Activated T-cell treated with anti-CD3 and anti-CD28 coated beads for 4 hours (primary cell): Measurements from ENCODE around the gene TSPAN17.

Experiments used
- DNase-seq: peaks from one replicate; pipeline ENCODE4 v3.0.0-alpha.2; 2020

Gene TSPAN17

DNA sequence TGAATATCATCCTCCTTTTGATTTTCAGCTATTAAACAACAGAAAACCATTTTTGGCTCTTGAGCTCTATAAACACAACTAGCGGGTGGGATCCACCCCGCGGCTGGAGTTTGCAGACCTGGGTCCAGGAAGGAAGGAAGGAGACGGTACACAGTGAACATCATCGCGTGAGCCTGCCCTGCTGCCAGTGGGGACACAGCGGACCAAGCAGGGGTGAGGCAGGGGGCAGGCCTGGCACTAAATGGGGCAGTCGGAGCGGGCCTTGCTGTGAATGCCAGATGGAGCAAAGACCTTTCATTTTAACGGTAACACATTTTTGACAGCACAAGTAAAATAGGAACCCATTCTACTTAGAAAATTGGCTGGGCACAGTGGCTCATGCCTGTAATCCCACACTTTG, 14.4 kb downstream of the TSPAN17 start:
- no peak for DNase-seq

DNA sequence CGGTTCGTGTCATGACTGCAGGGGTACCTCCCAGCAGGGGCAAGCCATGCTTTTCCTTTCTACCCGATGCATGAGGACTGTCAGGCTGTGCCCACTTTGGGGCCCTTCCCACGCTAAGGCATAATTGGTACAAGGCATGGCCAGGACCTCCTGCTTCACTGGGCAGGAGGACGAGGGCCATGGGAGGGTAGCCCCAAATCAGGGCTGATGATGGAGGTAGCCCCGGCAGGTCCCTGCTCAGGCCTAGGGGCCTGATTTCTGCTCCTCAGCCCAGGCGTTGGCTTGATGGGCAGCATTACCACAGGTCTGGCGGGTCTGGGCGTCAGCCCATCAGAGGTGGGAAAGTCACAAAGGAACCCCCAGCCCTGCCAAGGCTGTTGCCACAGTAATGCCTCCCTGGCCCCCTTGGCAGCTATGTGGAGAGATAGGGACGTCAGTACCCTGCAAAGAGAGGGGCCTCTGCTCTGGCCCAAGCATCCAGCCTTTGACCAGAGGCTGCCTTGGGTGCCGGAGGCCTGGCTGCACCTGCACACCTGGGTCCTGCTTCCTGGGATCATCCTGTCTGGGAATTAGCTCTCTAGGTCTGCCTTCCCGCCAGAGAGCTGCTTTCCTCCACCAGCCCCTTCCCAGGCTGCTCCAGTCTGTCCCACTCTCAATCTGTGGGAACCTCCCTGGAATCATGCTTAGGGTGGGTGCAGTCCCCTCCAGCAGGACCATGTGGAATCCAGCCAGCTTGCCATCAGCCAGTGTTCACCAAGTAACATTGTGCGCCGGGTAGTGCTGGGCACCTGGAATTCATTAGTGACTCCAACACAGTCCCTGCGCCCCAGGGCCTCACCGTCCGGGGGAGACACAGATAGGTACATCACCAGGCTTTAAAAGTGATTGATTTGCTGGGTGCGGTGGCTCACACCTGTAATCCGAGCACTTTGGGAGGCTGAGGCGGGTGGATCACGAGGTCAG, 15.4 kb downstream of the TSPAN17 start:
- DNase-seq, result no peak

DNA sequence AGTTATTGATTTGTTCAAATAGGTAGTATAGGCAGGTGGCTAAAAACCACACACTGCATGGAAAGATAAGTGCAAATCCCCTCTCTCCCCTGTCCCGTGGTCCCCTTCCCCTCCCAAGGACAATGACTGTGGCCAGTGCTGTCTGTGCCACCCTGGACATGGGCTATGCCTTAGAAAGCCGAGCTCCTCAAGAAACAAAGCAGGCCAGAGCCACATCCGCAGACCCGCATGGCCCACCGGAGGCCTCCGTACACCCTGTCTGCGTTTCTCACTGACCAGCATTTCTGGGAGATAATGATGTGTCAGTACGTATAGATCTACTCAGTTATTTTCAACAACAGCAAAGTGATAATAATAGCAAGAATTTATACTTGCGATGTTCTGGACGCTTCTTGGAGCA, 16.3 kb downstream of the TSPAN17 start:
- DNase-seq, result no peak

GRCh38 chr5:176664479-176664878, 17.2 kb downstream of the TSPAN17 start:
- no peak for DNase-seq

DNA sequence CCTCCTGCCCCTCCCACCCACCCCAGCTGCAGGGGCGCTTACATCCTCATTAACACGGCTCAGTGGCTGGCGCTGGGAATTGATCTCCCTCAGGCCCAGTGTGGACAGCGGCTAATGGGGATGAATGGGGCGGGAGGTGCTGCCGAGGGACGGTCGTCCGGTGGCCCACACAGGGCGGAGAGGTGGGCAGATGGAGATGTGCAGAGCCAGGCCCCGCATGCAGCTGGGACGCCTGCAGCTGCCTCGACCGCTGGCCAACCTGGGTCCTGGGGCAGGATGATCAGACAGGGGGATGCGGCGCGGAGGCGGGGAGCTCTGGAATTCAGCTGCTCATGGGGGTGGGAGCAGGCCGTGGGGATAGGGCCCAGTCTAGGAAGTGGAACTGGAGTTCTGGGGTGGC, 17.6 kb downstream of the TSPAN17 start:
- no peak for DNase-seq

DNA sequence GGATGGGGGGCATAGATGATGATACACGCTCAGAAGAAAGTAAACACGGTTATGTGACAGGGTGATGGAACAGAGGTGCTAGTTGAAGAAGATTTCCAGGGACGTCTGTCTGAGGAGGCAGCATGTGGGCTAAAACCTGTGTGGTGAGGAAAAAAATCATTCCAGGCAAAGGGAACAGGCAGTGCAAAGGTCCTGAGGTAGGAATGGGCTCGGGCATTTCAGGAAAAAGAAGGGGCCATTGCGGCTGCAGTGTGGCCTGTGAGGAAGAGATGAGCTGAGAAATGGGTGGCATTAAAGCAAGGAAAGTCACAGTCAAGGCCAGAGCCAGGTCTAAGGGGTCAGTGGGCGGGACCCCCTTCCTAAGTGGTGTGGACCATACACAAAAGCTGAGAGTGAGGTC, 18.2 kb downstream of the TSPAN17 start:
- DNase-seq, result no peak

DNA sequence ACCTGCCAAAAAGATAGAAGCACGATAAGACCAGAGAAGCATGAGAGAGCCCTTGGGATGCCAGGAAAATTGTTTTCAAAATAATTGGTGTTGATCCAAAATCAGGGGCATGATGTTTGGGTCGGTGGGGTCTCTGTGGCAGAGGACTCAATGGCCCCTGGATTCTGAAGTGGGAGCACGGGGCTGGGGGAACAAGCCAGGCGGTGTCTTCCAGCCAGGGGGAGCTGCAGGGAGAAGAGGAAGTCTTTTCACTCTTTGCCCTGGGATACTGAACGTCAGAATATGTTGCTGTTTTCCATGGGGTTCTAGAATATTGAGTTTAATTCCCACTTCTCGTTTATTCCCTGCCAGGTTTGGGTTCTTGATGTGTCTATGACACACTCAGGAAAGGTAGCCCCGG, 20.4 kb downstream of the TSPAN17 start:
- no peak for DNase-seq

DNA sequence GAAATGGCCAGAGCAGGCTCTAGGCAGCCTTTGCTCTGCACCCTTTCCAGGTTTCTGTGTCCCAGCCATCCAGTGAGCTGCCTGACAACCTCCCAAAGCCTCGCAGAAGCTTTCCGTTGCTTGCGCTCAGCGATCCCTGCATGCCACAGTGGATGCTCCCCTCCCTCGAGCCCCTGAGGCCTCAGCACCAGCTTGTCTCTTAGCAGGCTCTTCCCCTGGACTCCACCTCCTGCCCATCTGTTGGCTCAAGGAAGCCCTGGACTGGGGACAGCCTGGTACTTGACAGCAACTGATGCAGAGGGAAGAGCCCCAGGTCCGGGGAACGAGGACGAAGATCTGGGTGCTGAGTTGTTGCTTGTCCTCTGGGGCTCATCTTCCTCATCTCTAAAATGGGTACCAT, 23.2 kb downstream of the TSPAN17 start:
- no peak for DNase-seq

DNA sequence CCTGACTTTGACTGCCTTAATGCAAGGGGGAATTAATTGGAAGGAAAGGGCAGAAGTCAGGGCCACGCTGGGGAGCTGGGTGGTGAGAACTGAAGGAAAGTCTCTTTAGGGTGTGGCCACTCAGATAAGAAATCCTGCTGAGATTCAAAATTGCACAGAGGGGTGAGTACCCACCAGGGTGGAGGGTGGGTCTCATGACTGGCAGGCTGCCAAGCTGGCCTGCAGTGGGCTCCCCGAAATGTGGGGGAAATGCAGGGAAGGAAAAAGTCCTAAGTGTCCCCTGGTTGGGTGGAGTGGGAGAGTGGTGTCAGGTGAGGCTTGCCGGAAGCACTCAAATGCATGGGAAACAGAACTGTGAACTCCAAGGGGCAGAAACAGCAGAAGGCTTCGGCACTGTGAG, 24.1 kb downstream of the TSPAN17 start:
- no peak for DNase-seq

DNA sequence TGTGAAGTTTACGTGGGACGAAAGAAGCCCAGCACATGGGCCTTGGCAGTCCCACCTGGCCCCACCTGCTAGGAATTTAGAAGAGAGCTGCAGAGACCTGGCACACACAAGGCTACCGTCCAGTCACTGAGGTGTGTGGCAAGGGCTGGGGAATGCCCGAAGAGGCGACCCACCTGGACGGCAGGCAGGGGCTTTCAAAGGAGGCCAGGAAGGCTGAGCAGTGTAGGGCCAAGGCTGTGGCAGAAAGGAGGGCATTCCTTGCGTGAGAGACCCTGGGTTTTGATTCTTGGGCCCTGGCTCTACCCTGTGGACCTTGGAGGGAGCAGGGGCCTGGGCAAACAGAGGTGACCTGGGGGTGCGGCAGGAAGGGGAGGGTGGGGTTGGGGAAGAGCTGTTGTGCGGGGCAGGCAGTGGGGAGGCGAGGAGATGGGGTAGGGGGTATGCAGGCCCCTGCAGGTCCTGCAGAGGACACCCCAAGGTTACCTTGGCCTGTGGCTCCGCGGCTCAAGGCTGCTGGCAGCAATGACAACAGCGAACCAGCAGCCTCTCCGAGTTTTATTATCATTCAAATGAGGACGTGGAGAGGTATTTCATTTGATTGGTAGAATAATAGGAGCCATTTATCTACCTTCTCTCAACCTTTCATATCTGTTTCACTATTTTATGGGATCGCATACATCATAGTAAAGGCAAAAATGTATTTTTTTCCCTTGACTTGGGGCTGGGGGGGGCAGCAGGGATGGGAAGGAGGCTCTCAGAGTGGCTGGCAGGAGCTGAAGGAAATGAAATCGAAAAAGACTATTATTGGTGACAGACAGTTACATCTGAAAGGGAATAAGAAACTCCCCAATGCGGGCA, 24.8 kb downstream of the TSPAN17 start:
- no peak for DNase-seq

DNA sequence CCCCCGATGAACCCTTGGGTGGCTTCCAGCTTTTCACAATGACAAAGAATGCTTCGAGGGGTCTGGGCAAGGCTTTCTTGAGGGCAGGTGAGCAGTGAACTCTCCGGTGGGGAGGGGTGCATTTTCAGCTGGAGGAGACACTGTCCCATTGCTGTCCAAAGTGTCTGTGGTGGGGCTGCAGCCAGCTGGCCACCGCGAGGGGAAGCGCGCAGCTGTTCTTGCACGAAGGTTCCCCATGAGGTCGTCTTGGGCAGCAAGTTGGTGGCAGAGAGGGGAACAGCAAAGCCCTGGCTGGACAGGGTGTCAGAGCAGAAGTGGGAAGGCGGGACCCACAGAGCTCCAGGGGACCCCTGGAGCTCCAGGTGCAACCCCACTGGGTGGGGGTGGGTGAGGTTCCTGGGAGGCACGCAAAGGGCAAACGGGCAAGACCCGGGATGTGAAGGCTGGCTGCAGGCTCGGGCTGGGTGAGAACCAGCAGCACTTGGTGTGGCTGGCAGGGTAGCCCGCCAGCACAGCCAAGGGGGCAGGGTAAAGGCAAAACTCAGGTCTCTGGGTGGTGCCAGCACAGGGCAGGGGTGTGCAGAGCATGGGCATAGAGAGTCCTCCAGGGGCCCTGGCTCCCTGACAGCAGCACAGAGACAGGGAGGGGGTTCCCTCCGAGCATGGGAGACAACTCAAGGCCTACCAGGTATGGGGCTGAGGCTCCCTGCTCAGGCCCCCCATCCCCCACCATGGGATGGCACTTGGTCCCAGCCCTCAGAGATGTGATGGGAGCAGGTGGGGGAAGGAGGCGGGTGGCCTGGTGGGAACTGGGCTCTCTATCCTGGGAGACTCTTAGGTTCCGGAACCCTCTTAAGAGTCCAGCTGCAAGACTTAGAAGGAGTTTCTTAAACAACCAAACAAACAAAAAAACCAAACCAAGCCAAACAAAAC, 26.6 kb downstream of the TSPAN17 start:
- DNase-seq, result no peak

- DNase-seq, result no peak
Observed at GRCh38 chr5:176674799-176675198, 27.5 kb downstream of the TSPAN17 start.

DNA sequence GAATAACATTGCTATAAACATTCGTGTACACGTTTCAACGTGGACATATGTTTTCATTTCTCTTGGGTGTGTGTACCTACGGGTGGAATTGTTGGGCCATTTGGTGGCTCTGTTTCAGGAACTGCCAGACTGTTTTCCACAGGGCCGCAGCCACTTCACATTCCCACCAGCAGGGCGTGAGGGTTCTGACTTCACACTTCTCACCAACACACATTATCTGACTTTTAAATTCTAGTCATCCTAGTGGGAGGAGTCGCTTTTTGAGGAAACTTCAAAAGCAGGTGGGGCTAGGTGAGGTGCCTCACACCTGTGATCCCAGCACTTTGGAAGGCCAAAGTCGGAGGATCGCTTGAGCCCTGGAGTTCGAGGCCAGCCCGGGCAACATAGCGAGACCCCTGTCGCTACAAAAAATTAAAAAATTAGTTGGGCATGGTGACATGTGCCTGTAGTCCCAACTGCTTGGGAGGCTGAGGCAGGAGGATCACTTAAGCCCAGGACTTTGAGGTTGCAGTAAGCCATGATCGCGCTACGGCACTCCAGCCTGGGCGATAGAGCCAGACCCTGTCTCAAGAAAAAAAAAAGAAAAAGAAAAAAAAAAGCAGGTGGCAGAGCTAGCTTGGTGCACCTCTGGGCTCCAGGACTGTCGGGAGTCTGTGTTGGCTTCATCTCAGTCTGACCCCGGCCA, 28.5 kb downstream of the TSPAN17 start:
- no peak for DNase-seq

DNA sequence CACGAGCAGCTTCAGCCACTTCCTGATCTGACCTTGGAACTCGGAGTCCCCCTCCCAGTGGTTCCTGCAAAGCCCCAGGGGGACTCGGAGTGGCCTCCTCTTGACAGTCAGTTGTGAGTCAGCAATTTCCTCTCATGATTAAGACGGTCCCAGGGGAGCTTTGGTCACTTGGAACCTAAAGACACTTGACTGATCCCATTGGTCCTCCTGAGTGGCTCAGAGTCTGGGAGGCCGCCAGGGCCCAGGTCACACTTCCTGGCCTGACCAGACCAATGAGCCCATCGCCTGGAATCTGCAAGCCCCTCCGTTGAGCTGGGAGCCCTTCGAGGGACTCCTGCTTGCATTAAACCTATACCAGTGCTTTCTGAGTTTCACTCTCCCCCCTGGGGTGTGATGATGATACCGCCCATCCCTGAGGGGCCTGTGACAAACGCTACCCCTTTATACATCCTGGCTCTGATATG, 29.1 kb downstream of the TSPAN17 start:
- DNase-seq, result no peak

DNA sequence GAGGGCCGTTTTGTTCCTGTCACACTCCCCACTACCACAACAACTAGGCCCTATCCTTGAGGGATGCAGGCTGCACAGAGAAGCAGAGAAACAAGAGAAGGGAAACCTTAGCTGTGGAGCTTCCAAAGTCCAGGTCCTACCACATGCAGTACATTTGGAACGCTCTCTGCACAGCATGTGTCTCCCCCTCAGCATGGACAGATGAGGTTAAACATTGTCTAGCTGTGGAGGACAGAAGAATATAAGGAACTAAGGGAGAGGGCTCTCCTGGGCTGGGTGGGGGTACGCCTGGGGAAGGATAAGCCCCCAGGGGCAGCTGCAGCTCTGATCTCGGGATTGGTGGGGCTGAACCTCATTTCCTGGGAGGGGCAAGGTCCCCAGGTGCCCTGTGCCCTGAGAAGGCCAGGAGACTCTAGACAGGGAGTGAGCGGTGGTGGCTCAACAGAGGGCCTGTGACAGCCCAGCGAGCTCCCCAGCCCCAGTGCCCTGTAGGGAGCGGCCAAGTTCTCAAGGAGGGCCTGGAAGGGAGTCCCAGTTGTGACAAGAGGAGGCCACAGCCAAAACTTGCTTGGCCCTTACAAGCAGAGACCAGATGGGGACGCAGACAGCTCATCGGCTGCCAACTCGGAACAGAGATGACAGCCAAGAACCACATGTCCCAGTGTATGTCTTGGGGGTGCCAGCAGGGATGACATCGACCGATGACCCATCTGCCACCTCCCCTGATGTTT, 30.1 kb downstream of the TSPAN17 start:
- DNase-seq, result no peak

DNA sequence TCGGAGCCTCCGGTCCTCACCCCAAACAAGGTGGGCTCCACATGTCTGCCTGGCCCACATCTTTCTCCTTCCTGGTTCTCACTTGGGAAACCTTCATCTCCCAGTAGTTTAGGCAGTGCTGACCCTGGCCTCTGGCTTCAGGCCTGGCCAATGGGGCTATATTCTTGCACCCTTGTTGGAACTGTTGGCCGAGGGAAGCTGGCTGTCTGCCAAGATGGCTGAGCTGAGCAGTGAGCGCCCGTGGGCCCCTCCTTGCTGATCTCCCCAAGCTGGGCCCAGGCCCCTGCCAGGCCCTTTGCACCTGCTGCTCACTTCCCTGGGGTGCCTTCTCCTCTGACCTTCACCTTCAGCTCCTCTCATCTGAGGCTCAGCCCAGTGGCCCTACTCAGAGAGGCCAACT, 31.3 kb downstream of the TSPAN17 start:
- DNase-seq, result no peak

DNA sequence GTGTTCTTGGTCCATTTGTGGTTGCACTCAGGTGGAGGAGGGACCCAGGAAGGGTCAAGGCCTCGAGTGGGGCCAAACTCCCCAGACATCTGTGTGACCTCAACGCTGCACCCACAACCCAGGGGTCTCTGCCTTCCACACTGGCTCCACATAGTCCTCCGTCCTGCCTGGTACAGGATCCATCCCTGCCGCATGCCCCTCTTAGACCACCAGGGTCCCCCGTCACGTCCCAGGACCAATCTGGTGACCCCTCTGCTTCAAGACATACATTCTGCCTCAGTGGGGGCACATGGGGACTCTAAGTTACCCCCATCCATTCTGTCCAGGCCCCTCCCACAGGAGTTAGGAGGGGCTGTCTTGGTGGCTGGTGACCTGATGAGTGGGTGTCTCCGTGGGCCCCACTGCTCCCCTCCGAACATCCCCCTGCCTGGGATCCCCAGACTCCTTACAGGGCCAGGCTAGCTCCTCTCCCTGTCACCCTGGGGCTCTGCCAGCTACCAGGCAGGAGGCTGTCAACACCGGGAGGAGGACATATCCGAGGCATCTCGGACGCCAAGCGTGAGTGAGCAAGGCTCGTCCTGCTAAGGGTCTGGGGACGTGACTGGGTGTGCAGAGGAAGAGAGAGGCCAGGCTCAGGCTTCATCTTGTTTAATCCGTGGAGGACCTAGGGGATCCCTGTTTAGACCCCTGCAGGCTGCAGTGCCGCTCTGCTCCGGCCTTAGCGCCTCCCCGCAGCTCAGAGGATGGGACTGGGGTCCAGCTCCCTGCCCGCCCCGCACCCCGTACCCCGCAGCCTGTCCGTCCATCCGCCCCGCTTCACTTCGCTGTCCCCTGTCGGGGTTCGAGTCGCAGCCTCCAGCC, 32.3 kb downstream of the TSPAN17 start:
- DNase-seq, result no peak

GRCh38 chr5:176680226-176680563, 32.9 kb downstream of the TSPAN17 start:
- no peak for DNase-seq

DNA sequence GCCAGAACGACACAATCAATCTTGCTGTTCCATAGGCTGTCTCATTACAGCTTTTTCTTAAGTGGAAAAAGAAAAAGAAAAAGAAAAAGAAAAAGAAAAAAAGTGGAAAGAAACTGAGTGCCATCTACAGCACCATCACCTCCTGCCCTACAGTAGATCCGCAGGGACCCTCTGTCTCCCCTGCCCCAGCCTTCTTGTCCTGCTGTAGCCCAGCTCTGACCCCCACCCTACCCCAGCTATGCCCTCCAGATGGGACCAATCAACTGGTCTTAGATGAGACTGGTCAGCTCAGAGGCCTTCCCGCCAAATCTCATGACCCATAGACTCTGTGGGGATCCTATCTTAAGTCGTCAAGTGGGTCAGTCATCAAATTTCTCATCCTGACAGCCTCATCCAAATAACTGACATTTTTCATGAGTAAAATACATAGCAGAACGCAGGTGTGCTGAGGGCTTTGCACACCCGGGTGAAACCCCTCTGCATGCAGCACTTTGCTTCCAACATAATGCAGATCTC, 34.8 kb downstream of the TSPAN17 start:
- no peak for DNase-seq

GRCh38 chr5:176685010-176685409, 37.7 kb downstream of the TSPAN17 start:
- no peak for DNase-seq
